K562 (cell line): ENCODE results near the gene TUBGCP5. TPM values are rescaled to one million over a fixed set of nuclear protein-coding genes. Genes with fewer than 3 reads are reported as not detected.

Experiments
- ATAC-seq: fragments of 200-7000 bp; cut with Tn5 transposase; 3 replicates; pipeline ENCODE4 v1.9.1; 2020; ENCODE audit warnings: moderate library complexity
- BruUV-seq: library from RNA; stranded (reverse); fragments of 400-500 nt; replicated peaks from 2 replicates; lab custom pipeline; 2021; lab: Mats Ljungman, UMichigan
- CTCF ChIA-PET: fragments of 300-600 bp; formaldehyde crosslinking; extraction: SDS; loops from one replicate; lab custom pipeline; 2021; ENCODE audit warnings: low intra/inter-chr PET ratio; lab: Yijun Ruan, JAX
- POLR2A ChIA-PET: fragments of 300-600, 350-650 bp; sonication (Branson Sonifier 250); formaldehyde crosslinking; extraction: SDS; loops from one replicate; lab custom pipeline; 2021; ENCODE audit warnings: antibody characterized with exemption, inconsistent platforms; lab: Yijun Ruan, JAX
- DNase-seq, 4 experiments: peaks; one replicate each; pipeline versions ENCODE4 v3.0.0 to v3.0.0-alpha.2; 2011 to 2018; ENCODE audit warnings: low spot score in 3 of 4, mixed read lengths in 3 of 4; ENCODE audit errors: extremely low read depth in 1 of 4
- FAIRE-seq: peaks from 2 replicates; lab custom pipeline; 2011; peaks lifted over from hg19 to GRCh38; lab: Jason Lieb, UNC
- H2AFZ ChIP-seq: 2 replicates; pipeline ENCODE4 v1.6.0; 2011; ENCODE audit warnings: low read depth, low read length, control low read depth, inconsistent platforms
- H3K27ac ChIP-seq: fragments of 200-600 bp; 3 replicates; pipeline ENCODE4 v1.8.0; 2011; ENCODE audit warnings: low read depth, mild to moderate bottlenecking, control low read depth, inconsistent platforms, low read length, moderate library complexity, mixed read lengths; ENCODE audit errors: extremely low read depth
- H3K27me3 ChIP-seq, 2 experiments: fragments of 300-600 bp in 1 of 2; 2 replicates in 1 of 2; 3 replicates in 1 of 2; pipeline versions ENCODE4 v1.6.0 to v1.8.0; 2011; ENCODE audit warnings: inconsistent platforms in 2 of 2, low read length in 2 of 2, mild to moderate bottlenecking in 1 of 2, mixed read lengths in 1 of 2, moderate library complexity in 1 of 2; ENCODE audit not compliant: control insufficient read depth in 2 of 2, insufficient read depth in 2 of 2
- H3K36me3 ChIP-seq: fragments of 300-600 bp; 3 replicates; pipeline ENCODE4 v1.8.0; 2011; ENCODE audit warnings: mild to moderate bottlenecking, low read length, inconsistent platforms; ENCODE audit not compliant: control insufficient read depth, insufficient read depth
- H3K4me1 ChIP-seq, 2 experiments: fragments of 200-600 bp in 1 of 2; replicated peaks in 1 of 2; 2 replicates in 1 of 2; 3 replicates in 1 of 2; pipeline versions ENCODE4 v1.5.1 to v1.8.0; 2011; ENCODE audit warnings: inconsistent platforms in 2 of 2, low read length in 2 of 2, mild to moderate bottlenecking in 1 of 2, mixed read lengths in 1 of 2, moderate library complexity in 1 of 2; ENCODE audit not compliant: control insufficient read depth in 2 of 2, insufficient read depth in 2 of 2
- H3K4me2 ChIP-seq: 2 replicates; pipeline ENCODE4 v1.6.1; 2011; ENCODE audit warnings: low read length, control low read depth, inconsistent platforms, mixed read lengths; ENCODE audit not compliant: insufficient read depth
- H3K4me3 ChIP-seq: fragments of 200-600 bp; sonication (generic), shearing (Covaris generic); 2 replicates; pipeline ENCODE4 v1.5.1; 2016; ENCODE audit warnings: control low read depth, inconsistent platforms
- H3K79me2 ChIP-seq: fragments of 200-600 bp; 3 replicates; pipeline ENCODE4 v1.8.0; 2011; ENCODE audit warnings: low read length, inconsistent platforms; ENCODE audit not compliant: control insufficient read depth, insufficient read depth
- H3K9ac ChIP-seq, 2 experiments: 2 replicates each; pipeline versions ENCODE4 v1.6.0 to v1.6.1; 2011; ENCODE audit warnings: low read depth in 2 of 2, low read length in 2 of 2, control low read depth in 1 of 2, inconsistent platforms in 1 of 2, mild to moderate bottlenecking in 1 of 2, mixed read lengths in 1 of 2; ENCODE audit not compliant: insufficient read depth in 1 of 2
- H3K9me1 ChIP-seq: one replicate; pipeline ENCODE4 v1.6.0; 2011; ENCODE audit warnings: inconsistent platforms, mild to moderate bottlenecking, low read length, moderate library complexity; ENCODE audit not compliant: control insufficient read depth, insufficient read depth
- H3K9me3 ChIP-seq: replicated peaks from 2 replicates; pipeline ENCODE4 v1.5.1; 2011; ENCODE audit warnings: low read depth, low read length, inconsistent platforms; ENCODE audit not compliant: control insufficient read depth, insufficient read depth
- H4K20me1 ChIP-seq: replicated peaks from 2 replicates; pipeline ENCODE4 v1.6.1; 2011; ENCODE audit warnings: low read length, inconsistent platforms, mixed read lengths; ENCODE audit not compliant: control insufficient read depth, insufficient read depth
- BDP1 ChIP-seq: IDR thresholded peaks from 3 replicates; pipeline ENCODE4 v1.6.1; 2011; ENCODE audit not compliant: insufficient read length, insufficient read depth
- GTF3C2 ChIP-seq: IDR thresholded peaks from 3 replicates; pipeline ENCODE4 v1.6.1; 2011; ENCODE audit warnings: borderline replicate concordance, mild to moderate bottlenecking, moderate library complexity; ENCODE audit not compliant: insufficient read length; ENCODE audit errors: extremely low read depth
- LARP7 ChIP-seq: fragments of 450-650 bp; IDR thresholded peaks from 2 replicates; pipeline ENCODE4 v1.6.1; 2016
- NCOR1 ChIP-seq: fragments of 450-650 bp; IDR thresholded peaks from 2 replicates; pipeline ENCODE4 v1.6.1; 2016; ENCODE audit warnings: mild to moderate bottlenecking, moderate library complexity
- RFX5 ChIP-seq: IDR thresholded peaks from 2 replicates; pipeline ENCODE4 v1.6.1; 2011; ENCODE audit warnings: low read depth, mild to moderate bottlenecking, improper control_type of control experiment, low read length
- ZNF140 ChIP-seq: fragments of 250-450 bp; sonication (Bioruptor Pico); IDR thresholded peaks from 2 replicates; pipeline ENCODE4 v1.8.0; 2021; ENCODE audit warnings: moderate library complexity, mild to moderate bottlenecking, inconsistent platforms
- WGBS: fragments of 100-300 bp; shearing (Covaris generic); methylation state at CpG from one replicate; pipeline ENCODE4 v1.1.6; 2016; ENCODE audit warnings: low coverage, mixed read lengths; ENCODE audit not compliant: insufficient coverage; ENCODE audit errors: missing lambda C conversion rate; 5-methylcytosine and 5-hydroxymethylcytosine counted together
- in situ Hi-C: fragments of 300-500 bp; cut with MboI; formaldehyde crosslinking; loops from 4 replicates; pipeline ENCODE4 v1.15.0; 2018; ENCODE audit warnings: inconsistent platforms, mixed read lengths
- intact Hi-C: fragments of 100-400 bp; cut with micrococcal nuclease; formaldehyde crosslinking; loops from 2 replicates; pipeline ENCODE4 v1.14.2; 2022
- polyA plus RNA-seq, 8 experiments: library from polyadenylated mRNA; depleted of rRNA in 4 of 8; stranded (reverse) in 5 of 8; unstranded in 3 of 8; fragments of >200 nt; fragmentation: Nextera tagmentation in 2 of 8; fragmentation: Illumina TruSeq in 1 of 8; extraction: Ambion mirVana in 2 of 8; extraction: Trizol in 1 of 8; gene quantifications; 2 replicates each; pipeline versions ENCODE4 v1.2.1 to v1.2.3, GENCODE V29; 2011 to 2014; ENCODE audit warnings: inconsistent platforms in 1 of 8, missing spikeins in 1 of 8
- total RNA-seq, 7 experiments: library from RNA; depleted of rRNA in 6 of 7; stranded (reverse); fragments of >200 nt in 6 of 7; fragmentation: Illumina TruSeq in 2 of 7; extraction: Trizol in 2 of 7; gene quantifications; 2 replicates each; pipeline versions ENCODE4 v1.2.1 to v1.2.3, GENCODE V29; 2011 to 2021; ENCODE audit warnings: low replicate concordance in 1 of 7
- TF ChIP-seq, protein P1 (sequence below), 2 experiments: fragments of 450-650 bp; IDR thresholded peaks; 2 replicates each; pipeline ENCODE4 v1.6.1; 2016
- TF ChIP-seq, protein P2 (sequence below): fragments of 250-450 bp; sonication (Bioruptor Pico); IDR thresholded peaks from 2 replicates; pipeline ENCODE4 v1.4.0; 2020
- TF ChIP-seq, protein P3 (sequence below): fragments of 250-450 bp; sonication (Bioruptor Pico); IDR thresholded peaks from 2 replicates; pipeline ENCODE4 v1.8.0; 2022; ENCODE audit warnings: inconsistent platforms, mild to moderate bottlenecking, moderate library complexity, borderline replicate concordance

TUBGCP5 gene
- total and polyA plus RNA-seq, 9 of the 15 experiments (the other 6 are each of a cell fraction or from before 2014, with no cell fraction given), result 5.8 to 33.9 (median 23.2) TPM

DNA sequence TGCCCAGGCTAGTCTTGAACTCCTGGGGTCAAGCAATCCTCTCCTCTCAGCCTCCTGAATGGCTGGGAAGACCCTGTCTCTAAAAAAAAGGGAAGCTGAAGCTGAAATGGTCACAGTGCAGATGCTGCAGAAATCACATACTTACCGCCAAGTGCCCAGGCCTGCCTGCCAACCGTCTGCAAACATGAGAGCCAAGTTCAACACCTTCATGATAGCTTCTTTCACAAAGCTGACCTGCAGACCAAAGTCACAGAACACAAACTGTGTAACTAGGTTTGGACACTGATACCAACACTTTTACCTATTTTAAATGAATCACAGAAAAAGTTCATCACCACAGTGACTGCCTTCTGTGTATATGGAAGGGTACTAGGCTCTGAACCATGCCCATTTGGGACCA lies 36.4 kb downstream of the TUBGCP5 start:
- H3K27ac ChIP-seq, result no peak overlapping the region
- no peak for FAIRE-seq
- no peak for DNase-seq
- H3K4me1 ChIP-seq, result no peaks in the 10 kb centered on the region
- TF ChIP-seq LARP7 (no peak), BDP1 (no peak), RFX5 (no peak), NCOR1 (no peak)
- intact Hi-C loops (no loop called here), in situ Hi-C loops (no loop called here)
- H2AFZ ChIP-seq, result no peak overlapping the region
- ChIA-PET POLR2A (interaction anchor here (0.8 kb wide), 1 partner anchor 14 kb away, joined by 5 read pairs; no protein-coding TSS in a partner anchor), CTCF (interaction anchor here (0.6 kb wide), 1 partner anchor 369 kb away, joined by 3 read pairs; no protein-coding TSS in a partner anchor)
- no TSS peak for BruUV-seq
- H3K4me2 ChIP-seq, result no peak overlapping the region
- no peaks in the 10 kb centered on the region for H3K79me2 ChIP-seq
- WGBS, result 100% methylated on average over 2 of the region's 2 CpGs
- H4K20me1 ChIP-seq, result no peaks in the 10 kb centered on the region
- ATAC-seq, result no peak
- no peaks in the 10 kb centered on the region for H3K27me3 ChIP-seq
- no peak overlapping the region for H3K4me3 ChIP-seq
- peaks cover 71% of the 10 kb centered on the region for H3K36me3 ChIP-seq
- no peaks in the 10 kb centered on the region for H3K9me3 ChIP-seq
- no peaks in the 10 kb centered on the region for H3K9me1 ChIP-seq
- no peak overlapping the region for H3K9ac ChIP-seq

- intact Hi-C loops, result no loop called here
- ChIA-PET POLR2A (interaction anchor here (1.0 kb wide), 1 partner anchor 12 kb away, joined by 3 read pairs; no protein-coding TSS in a partner anchor), CTCF (no interaction called here)
- Histone ChIP-seq H3K4me1 (no peaks in the 10 kb centered on the region), H3K9me1 (no peaks in the 10 kb centered on the region), H2AFZ (no peak overlapping the region), H3K27me3 (no peaks in the 10 kb centered on the region), H3K4me2 (no peak overlapping the region), H3K79me2 (no peaks in the 10 kb centered on the region), H3K27ac (no peak overlapping the region), H3K9ac (no peak overlapping the region), H3K9me3 (no peaks in the 10 kb centered on the region), H3K36me3 (peaks cover 23% of the 10 kb centered on the region; the same call in 1 of the 3 replicates), H4K20me1 (no peaks in the 10 kb centered on the region), H3K4me3 (no peak overlapping the region)
- 82% methylated on average over 7 of the region's 7 CpGs for WGBS
- no TSS peak for BruUV-seq
- FAIRE-seq (no peak), ATAC-seq (no peak), DNase-seq (no peak)
- in situ Hi-C loops, result no loop called here
- TF ChIP-seq GTF3C2 (no peak), ZNF140 (CRISPR knock-in tag) (no peak)
- TF ChIP-seq, protein P1, sequence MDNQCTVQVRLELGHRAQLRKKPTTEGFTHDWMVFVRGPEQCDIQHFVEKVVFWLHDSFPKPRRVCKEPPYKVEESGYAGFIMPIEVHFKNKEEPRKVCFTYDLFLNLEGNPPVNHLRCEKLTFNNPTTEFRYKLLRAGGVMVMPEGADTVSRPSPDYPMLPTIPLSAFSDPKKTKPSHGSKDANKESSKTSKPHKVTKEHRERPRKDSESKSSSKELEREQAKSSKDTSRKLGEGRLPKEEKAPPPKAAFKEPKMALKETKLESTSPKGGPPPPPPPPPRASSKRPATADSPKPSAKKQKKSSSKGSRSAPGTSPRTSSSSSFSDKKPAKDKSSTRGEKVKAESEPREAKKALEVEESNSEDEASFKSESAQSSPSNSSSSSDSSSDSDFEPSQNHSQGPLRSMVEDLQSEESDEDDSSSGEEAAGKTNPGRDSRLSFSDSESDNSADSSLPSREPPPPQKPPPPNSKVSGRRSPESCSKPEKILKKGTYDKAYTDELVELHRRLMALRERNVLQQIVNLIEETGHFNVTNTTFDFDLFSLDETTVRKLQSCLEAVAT (IDR thresholded peaks at IDR 0.05), result no peak
- TF ChIP-seq, protein P2, sequence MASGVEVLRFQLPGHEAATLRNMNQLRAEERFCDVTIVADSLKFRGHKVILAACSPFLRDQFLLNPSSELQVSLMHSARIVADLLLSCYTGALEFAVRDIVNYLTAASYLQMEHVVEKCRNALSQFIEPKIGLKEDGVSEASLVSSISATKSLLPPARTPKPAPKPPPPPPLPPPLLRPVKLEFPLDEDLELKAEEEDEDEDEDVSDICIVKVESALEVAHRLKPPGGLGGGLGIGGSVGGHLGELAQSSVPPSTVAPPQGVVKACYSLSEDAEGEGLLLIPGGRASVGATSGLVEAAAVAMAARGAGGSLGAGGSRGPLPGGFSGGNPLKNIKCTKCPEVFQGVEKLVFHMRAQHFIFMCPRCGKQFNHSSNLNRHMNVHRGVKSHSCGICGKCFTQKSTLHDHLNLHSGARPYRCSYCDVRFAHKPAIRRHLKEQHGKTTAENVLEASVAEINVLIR (CRISPR knock-in tag), result no peak
- TF ChIP-seq, protein P3, sequence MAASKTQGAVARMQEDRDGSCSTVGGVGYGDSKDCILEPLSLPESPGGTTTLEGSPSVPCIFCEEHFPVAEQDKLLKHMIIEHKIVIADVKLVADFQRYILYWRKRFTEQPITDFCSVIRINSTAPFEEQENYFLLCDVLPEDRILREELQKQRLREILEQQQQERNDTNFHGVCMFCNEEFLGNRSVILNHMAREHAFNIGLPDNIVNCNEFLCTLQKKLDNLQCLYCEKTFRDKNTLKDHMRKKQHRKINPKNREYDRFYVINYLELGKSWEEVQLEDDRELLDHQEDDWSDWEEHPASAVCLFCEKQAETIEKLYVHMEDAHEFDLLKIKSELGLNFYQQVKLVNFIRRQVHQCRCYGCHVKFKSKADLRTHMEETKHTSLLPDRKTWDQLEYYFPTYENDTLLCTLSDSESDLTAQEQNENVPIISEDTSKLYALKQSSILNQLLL (CRISPR knock-in tag), result no peak
Observed at GRCh38 chr15:22995795-22996194, 43.6 kb downstream of the TUBGCP5 start.
